Stimulated activated CD8-positive, alpha-beta memory T cell treated with anti-CD3 and anti-CD28 coated beads, Interleukin-15, amount 100 ng/mL, for 24 hours (primary cell): ENCODE measurements around the gene RSPH6A.

Experiments used
- DNase-seq: peaks from one replicate; pipeline ENCODE4 v3.0.0-alpha.2; 2020; ENCODE audit warnings: low read depth

Gene RSPH6A

DNA sequence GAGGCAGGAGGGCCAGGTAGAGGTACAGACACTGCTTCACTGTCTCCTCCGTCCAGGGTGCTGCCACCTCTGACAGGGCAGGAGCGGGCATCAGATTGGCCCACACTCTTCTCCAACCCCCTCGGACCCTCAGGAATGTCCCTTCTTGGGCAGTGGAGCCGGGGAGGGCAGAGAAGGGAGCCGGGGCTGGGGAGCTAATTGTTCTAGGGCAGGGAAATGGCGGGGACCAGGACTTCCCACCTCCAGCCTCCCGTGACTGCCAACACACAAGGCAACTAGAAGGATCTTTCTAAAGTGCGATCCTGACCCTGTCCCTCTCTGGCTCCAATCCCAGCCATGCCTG, 10.1 kb upstream of the RSPH6A start:
- DNase-seq: no peak

- DNase-seq: no peak
Measured at GRCh38 chr19:45824531-45825262, 9.6 kb upstream of the RSPH6A start.

DNA sequence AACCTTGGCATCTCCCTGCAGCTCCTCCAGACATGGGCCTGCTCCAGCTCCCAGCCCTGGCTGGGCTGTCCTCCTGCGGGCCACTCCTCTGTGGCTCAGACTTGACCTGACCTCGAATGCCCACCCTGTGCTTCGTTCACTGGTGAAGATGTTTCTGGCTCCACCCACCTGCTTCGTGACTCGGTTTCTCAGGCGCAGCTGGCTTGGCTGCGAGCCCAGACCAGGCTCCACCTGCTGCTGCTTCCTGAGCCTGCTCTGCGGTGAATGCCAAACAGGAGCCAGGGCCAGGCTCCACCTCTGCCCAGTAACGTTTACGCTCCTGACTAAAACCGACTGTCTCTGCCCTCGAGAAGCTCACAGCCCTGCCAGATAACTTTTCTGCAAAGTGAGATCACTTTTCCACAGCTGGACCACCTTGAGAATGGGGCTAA, 8.9 kb upstream of the RSPH6A start:
- DNase-seq: no peak

DNA sequence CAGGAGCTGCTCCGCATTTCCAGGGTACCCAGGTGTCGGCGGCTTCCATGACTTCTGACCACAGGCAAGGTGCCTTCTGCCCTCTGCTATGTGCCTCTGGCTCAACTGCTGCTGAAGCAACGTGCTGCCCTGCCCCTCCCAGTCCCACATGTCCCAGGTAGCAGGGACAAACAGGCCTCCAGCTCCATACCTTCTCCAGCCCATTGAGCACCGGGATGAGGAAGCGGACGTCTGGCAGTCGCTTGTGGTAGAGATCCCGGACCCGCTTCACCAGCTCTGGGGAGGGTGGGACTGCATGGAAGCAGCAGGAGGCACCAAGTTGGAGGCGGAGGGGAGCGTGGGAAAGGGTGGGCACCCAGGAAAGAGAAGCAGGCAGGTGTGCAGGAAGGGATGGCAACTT, 8.1 kb upstream of the RSPH6A start:
- DNase-seq: no peak

GRCh38 chr19:45822716-45823115, 7.6 kb upstream of the RSPH6A start:
- DNase-seq: no peak

GRCh38 chr19:45821570-45821969, 6.5 kb upstream of the RSPH6A start:
- DNase-seq: no peak

DNA sequence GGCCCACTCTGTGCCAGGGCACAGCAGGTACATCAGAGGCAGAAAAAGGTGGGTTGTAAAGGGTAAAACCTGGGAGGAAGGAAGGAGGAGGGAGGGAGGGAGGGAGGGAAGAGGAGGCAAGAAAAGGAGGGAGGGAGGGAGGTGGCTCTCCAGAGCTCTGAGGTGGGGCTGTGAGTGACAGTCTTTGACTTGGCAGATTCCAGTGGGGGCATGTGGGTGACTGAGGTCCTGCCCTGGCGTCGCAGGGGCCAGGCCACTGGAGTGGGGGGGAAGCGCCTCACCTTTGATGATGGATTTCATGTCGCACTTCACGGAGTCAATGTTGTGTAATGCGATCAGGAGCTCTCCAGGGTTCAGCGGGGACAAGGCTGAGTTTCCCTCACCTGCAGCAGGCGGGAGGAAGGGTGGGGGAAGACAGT, 6.0 kb upstream of the RSPH6A start:
- no peak for DNase-seq

DNA sequence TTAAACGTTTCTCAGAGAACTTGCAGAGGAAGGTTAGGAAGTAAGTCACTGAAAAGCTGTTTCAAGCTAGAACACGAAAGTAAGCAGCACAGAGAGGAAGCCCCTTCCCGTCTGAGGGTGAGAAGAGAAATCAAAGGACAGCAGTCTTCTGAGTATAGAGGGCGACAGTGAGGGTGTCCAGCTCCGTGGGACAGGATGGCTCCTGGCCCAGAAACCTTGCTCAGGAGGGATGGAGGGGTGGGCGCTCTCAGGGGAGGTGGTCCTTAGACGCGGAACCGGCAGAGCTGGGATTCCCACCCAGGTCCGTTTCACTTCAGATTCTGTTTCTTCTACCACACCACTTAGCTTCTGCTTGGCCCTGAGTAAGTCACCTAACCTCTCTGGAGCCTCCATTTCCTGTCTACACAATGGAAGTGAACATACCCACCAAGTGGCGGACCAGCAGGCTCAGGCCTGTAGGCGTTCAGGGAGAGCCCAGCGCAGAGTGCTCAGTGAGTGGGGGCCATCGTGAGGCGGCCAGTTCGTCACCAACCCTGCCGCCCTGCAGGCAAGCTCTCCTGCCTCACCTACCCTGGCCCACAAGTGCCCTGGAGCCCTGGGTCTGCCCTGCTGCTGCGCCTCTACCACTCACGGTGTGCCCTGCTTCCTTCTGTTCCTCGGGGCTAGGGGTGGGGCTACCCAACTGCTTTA, 5.5 kb upstream of the RSPH6A start:
- DNase-seq: no peak

DNA sequence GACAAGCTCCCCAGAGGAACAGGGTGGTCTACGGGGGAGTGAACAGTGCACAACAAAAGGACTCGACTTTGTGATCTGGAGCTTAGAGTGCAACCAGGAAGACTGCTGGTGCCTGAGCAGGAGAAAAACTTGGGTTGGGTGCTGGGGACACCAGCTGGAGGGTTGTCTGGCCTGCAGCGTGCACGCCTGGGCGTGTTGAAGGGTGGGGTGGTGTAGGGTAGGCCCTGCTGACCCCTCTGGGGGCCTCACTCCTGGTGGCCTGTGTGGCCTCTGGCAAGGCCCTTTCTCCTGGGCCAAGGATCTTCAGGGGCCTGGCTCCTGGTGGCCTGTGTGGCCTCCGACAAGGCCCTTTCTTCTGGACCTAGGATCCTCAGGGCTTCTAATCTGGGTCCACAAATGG, 4.7 kb upstream of the RSPH6A start:
- DNase-seq: no peak

DNA sequence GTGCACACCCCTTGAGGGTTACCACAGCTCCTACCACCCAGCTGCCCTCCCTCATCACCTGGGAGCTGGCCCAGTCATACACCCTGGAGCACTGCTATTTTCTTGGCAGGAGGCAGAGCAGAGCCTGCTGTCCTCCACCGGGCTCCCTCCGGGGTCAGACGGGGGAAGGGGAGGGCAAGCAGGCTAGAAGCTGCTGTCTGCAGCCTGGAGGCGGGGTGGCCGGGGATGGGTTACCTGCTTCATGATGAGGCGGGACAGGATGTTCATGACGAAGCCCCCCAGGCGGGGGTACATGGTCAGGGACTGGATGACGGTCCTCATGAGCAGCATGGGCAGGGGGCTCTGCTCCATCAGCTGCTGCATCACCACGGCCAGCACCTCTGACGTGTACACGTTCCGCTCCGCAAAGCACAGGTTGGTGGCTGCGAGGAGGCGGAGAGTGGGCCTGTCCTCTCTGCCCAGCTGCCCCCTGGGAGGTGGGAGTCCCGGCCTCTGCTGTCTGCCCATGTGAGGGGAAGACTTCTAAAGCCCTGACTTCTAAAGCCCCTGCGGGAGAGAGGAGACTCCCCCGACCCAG, 2.7 kb upstream of the RSPH6A start:
- no peak for DNase-seq

DNA sequence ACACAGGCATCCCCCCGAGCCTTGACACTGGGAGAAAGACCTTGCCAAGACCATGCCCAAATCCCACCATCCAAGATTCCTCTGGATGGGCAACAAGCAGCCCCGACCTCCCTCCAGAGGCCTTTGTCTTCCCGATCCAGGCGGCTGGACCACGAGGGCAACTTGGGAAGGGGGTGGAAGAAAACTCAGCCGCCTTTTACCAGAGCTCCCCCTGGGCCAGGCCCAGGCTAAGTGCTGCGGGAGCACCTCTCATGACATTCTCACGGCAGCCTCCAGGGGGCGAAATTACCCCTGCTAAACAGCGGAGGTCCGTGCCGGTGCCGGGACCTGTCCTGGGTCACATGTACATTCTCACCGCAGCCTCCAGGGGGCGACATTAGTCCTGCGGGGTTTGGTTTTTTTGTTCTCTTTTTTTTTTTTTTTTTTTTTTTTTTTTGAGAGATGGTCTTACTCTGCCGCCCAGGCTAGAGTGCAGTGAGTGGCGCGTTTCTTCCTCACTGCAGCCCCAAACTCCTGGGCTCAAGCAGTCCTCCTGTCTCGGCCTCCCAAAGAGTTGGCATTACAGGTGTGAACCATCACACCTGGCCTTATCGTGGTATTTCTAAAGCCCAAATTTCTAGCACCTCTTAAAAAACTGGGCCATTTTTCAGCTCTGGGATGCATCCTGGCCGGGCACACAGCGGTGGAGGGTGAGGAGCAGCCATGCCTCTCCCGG, 2.1 kb upstream of the RSPH6A start:
- DNase-seq: peak; percentile 94

- no peak for DNase-seq
Measured at GRCh38 chr19:45816236-45817009, 1.3 kb upstream of the RSPH6A start.

GRCh38 chr19:45815481-45816216, 541 bp upstream of the RSPH6A start:
- DNase-seq: no peak

GRCh38 chr19:45814166-45814780, 835 bp downstream of the RSPH6A start:
- no peak for DNase-seq

DNA sequence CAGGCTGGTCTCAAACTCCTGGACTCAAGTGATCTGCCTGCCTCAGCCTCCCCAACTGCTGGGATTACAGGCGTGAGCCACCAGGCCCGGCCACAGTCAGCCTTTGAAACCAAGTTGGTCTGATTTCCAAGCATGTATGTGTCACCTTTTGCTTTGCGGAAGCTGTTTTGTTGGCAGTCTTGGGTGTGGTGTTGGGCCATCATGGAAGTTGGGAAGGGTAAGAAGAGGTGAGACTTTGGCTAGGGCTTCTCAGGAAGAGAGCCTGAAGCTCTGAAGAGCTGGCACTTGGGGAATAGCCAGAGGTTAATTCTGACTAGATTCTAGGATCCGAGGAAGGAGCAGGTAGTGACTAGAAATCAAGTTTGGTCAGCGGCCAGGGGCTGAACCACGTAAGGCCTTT, 2.8 kb downstream of the RSPH6A start:
- no peak for DNase-seq

- no peak for DNase-seq
Measured at GRCh38 chr19:45809643-45810159, 5.4 kb downstream of the RSPH6A start.

- DNase-seq: no peak
Measured at GRCh38 chr19:45805719-45806118, 9.4 kb downstream of the RSPH6A start.

DNA sequence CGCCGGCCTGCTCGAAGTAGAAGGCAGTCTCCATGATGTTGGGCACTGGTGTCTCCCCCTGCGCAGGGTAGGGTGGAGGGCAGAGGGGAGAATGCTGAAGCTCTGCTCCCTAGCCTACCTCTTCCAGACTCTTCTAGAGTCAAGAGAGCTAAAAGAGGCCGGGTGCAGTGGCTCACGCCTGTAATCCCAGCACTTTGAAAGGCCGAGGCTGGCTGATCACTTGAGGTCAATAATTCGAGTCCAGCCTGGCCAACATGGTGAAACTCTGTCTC, 10.2 kb downstream of the RSPH6A start:
- DNase-seq: no peak

GRCh38 chr19:45804140-45804958, 10.8 kb downstream of the RSPH6A start:
- DNase-seq: no peak

- DNase-seq: no peak
Measured at GRCh38 chr19:45801603-45802175, 13.4 kb downstream of the RSPH6A start.
